Cardiac muscle cell (in vitro differentiated cells and primary cell): ENCODE measurements around the gene PCSK2. TPM values are rescaled to one million over a fixed set of nuclear protein-coding genes. Genes with fewer than 3 reads are reported as not detected.
A peak's percentile ranks its signal among the peaks of the same experiment; 100 is the strongest.

Experiments
- DNase-seq, 2 donors: peaks; one replicate each; pipeline versions ENCODE4 v3.0.0 to v3.0.0-alpha.2; 2010 to 2017; ENCODE audit warnings: low read depth in 1 of 2, low spot score in 1 of 2
- H3K27ac ChIP-seq: fragments of 200-600 bp; sonication (generic); 2 replicates; pipeline ENCODE4 v1.5.1; 2016
- H3K27me3 ChIP-seq: fragments of 200-600 bp; sonication (generic); 2 replicates; pipeline ENCODE4 v1.6.0; 2016; ENCODE audit warnings: control low read depth
- H3K36me3 ChIP-seq: fragments of 200-600 bp; sonication (generic); 2 replicates; pipeline ENCODE4 v1.5.1; 2016; ENCODE audit warnings: control low read depth
- H3K4me1 ChIP-seq: fragments of 200-600 bp; sonication (generic); 2 replicates; pipeline ENCODE4 v1.8.1; 2017; ENCODE audit warnings: low read depth, mild to moderate bottlenecking, mixed run types
- H3K4me3 ChIP-seq: fragments of 200-600 bp; sonication (generic); 2 replicates; pipeline ENCODE4 v1.5.1; 2016; ENCODE audit warnings: mild to moderate bottlenecking
- H3K9me3 ChIP-seq: fragments of 200-600 bp; sonication (generic); 2 replicates; pipeline ENCODE4 v1.5.1; 2017; ENCODE audit warnings: low read depth, mild to moderate bottlenecking, control low read depth
- CTCF ChIP-seq: IDR thresholded peaks from 2 replicates; pipeline ENCODE4 v1.5.1; 2012; ENCODE audit warnings: low read depth, mild to moderate bottlenecking, low read length
- polyA plus RNA-seq: library from polyadenylated mRNA; unstranded; fragments of >200 nt; fragmentation: Nextera tagmentation; extraction: Ambion mirVana; gene quantifications from 2 replicates; pipeline ENCODE4 v1.2.1, GENCODE V29; 2016
- total RNA-seq: library from RNA; depleted of rRNA; stranded (reverse); fragments of >200 nt; gene quantifications from 2 replicates; pipeline ENCODE4 v1.2.3, GENCODE V29; 2016

The PCSK2 gene
- total and polyA plus RNA-seq, 2 experiments from 2014 or later = 0.12 to 0.66 TPM

- no peaks in the 10 kb centered on the region for H3K36me3 ChIP-seq
- H3K4me1 ChIP-seq = no peaks in the 10 kb centered on the region
- H3K27ac ChIP-seq = no peak overlapping the region
- no peaks in the 10 kb centered on the region for H3K9me3 ChIP-seq
- DNase-seq = no peak
- TF ChIP-seq CTCF = no peak
- H3K4me3 ChIP-seq = no peak overlapping the region
- H3K27me3 ChIP-seq = no peaks in the 10 kb centered on the region
Measured at GRCh38 chr20:17456279-17456678, 229.4 kb downstream of the PCSK2 start.

- DNase-seq = no peak
- Histone ChIP-seq H3K27me3 (no peaks in the 10 kb centered on the region), H3K4me3 (no peak overlapping the region), H3K9me3 (no peaks in the 10 kb centered on the region), H3K27ac (no peak overlapping the region), H3K36me3 (no peaks in the 10 kb centered on the region), H3K4me1 (no peaks in the 10 kb centered on the region)
- TF ChIP-seq CTCF = no peak
Measured at GRCh38 chr20:17457079-17457478, 230.2 kb downstream of the PCSK2 start.

- H3K36me3 ChIP-seq = no peaks in the 10 kb centered on the region
- no peaks in the 10 kb centered on the region for H3K4me1 ChIP-seq
- no peaks in the 10 kb centered on the region for H3K27me3 ChIP-seq
- no peak overlapping the region for H3K27ac ChIP-seq
- no peak for TF ChIP-seq CTCF
- peak in 1 of 2 donors; percentile 10 for DNase-seq
- no peaks in the 10 kb centered on the region for H3K9me3 ChIP-seq
- no peak overlapping the region for H3K4me3 ChIP-seq
Measured at GRCh38 chr20:17457588-17458190, 230.8 kb downstream of the PCSK2 start.

- no peaks in the 10 kb centered on the region for H3K36me3 ChIP-seq
- no peak for DNase-seq
- no peaks in the 10 kb centered on the region for H3K4me1 ChIP-seq
- no peak overlapping the region for H3K27ac ChIP-seq
- no peaks in the 10 kb centered on the region for H3K27me3 ChIP-seq
- no peak overlapping the region for H3K4me3 ChIP-seq
- no peaks in the 10 kb centered on the region for H3K9me3 ChIP-seq
- TF ChIP-seq CTCF = no peak
Measured at GRCh38 chr20:17460119-17460518, 233.3 kb downstream of the PCSK2 start.

GRCh38 chr20:17461941-17462340 lies 235.1 kb downstream of the PCSK2 start:
- H3K36me3 ChIP-seq = no peaks in the 10 kb centered on the region
- TF ChIP-seq CTCF = no peak
- no peaks in the 10 kb centered on the region for H3K27me3 ChIP-seq
- DNase-seq = no peak
- H3K27ac ChIP-seq = no peak overlapping the region
- no peaks in the 10 kb centered on the region for H3K4me1 ChIP-seq
- no peaks in the 10 kb centered on the region for H3K9me3 ChIP-seq
- no peak overlapping the region for H3K4me3 ChIP-seq
